Coronary artery (tissue), 2 donors: ENCODE measurements around the gene IFT122.

Source experiments
- DNase-seq: peaks from one replicate; pipeline ENCODE4 v3.0.0-alpha.2; 2017; ENCODE audit warnings: low spot score
- H3K27ac ChIP-seq, 2 donors: fragments of 200-600 bp; sonication (generic); one replicate each; pipeline ENCODE4 v1.5.1; 2016 to 2019
- H3K4me3 ChIP-seq: fragments of 200-600 bp; sonication (generic); 2 replicates; pipeline ENCODE4 v1.5.1; 2016; ENCODE audit warnings: mild to moderate bottlenecking, moderate library complexity
- CTCF ChIP-seq: fragments of 200-600 bp; sonication (generic); IDR thresholded peaks from one replicate; pipeline ENCODE4 v1.5.1; 2019; ENCODE audit warnings: antibody characterized with exemption

IFT122 gene

GRCh38 chr3:129448186-129448895 lies 8.3 kb downstream of the IFT122 start:
- TF ChIP-seq CTCF: no peak
- DNase-seq: no peak
- H3K27ac ChIP-seq: no peak overlapping the region
- no peak overlapping the region for H3K4me3 ChIP-seq

DNA sequence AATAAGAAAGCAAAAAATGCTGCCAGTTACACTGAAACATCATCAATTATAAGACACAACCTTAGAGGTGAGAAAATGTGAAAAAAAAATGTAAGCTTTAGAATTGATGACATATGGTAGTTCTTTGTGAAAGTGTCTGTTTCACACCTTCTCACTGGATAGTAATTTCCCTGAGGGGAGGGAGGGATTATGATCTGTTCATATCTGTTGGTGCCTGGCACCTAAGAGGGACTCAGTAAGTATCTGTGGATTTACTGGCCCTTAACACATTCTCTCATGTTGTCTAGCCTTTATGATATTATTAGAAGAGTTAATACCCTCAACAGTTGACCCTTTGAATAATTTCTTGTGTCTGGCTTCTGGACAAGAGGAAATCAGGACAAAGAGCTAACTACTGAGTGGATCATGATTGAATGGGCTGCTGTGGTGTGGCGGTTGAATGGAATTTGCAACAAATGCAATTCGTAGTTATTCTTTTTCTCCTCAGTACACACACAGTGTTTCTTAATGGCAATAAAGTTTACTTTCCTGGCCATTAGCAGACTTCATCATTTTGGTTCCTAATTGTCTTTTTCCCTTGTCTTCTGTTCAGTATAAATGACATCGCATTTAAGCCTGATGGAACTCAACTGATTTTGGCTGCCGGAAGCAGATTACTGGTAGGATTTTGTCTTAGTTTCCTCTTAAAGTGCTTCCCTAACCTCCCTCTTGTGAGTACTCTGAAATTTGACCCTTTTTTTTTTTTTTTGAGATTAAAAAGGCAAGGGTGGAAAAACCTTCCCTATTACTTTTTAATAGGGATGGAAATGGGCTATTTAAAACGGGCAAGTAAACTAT lies 9.5 kb downstream of the IFT122 start:
- TF ChIP-seq CTCF: no peak
- DNase-seq: no peak
- Histone ChIP-seq H3K4me3 (no peak overlapping the region), H3K27ac (no peak overlapping the region)

- DNase-seq: no peak
- no peak overlapping the region for H3K27ac ChIP-seq
- H3K4me3 ChIP-seq: no peak overlapping the region
- no peak for TF ChIP-seq CTCF
Measured at GRCh38 chr3:129453732-129454131, 13.7 kb downstream of the IFT122 start.

DNA sequence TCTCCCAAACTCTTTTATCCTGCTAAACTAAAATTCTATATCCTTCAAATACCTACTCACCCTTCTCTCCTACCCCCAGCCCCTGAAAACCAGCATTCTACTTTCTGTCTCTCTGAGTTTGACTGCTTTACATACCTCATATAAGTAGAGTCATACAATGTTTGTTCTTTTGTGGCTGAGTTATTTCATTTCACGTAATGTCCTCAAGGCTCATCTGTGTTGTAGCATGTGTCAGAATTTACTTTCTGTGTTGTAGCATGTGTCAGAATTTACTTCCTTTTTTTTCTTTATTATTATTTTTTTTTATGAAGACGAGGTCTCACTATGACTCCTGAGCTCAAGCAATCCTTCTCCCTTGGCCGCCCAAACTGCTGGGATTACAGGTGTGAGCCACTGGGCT lies 20.1 kb downstream of the IFT122 start:
- Histone ChIP-seq H3K27ac (no peak overlapping the region), H3K4me3 (no peak overlapping the region)
- no peak for TF ChIP-seq CTCF
- DNase-seq: no peak

DNA sequence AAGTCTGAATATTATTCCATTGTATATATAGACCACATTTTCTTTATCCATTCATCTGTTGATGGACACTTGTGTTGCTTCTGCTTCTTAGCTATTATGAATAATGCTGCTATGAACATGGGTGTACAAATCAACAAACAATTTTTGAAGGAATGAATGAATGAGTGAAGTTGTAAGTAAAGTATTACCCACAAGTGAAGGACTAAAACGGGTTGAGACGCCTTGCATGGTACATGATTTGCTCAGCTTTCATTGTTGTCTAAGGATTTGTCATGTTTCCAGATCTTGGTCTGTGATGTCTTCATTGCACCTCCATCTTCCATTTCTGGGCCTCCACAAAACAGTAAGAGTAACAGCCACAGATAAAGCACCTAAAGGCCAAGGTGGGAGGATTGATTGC lies 20.5 kb downstream of the IFT122 start:
- H3K27ac ChIP-seq: no peak overlapping the region
- no peak for TF ChIP-seq CTCF
- DNase-seq: no peak
- no peak overlapping the region for H3K4me3 ChIP-seq

- no peak for DNase-seq
- no peak for TF ChIP-seq CTCF
- H3K27ac ChIP-seq: peak overlapping the region in 1 of 2 donors; percentile 66
- no peak overlapping the region for H3K4me3 ChIP-seq
Measured at GRCh38 chr3:129461022-129461421, 21.0 kb downstream of the IFT122 start.
